HG02678 (cell line): ENCODE data around the gene TOM1L1.

Source experiments
- ATAC-seq: cut with Tn5 transposase; IDR thresholded peaks from one replicate; pipeline ENCODE4 v1.9.1; 2021; ENCODE audit warnings: mild to moderate bottlenecking, moderate library complexity; ENCODE audit not compliant: unreplicated experiment

TOM1L1 gene

DNA sequence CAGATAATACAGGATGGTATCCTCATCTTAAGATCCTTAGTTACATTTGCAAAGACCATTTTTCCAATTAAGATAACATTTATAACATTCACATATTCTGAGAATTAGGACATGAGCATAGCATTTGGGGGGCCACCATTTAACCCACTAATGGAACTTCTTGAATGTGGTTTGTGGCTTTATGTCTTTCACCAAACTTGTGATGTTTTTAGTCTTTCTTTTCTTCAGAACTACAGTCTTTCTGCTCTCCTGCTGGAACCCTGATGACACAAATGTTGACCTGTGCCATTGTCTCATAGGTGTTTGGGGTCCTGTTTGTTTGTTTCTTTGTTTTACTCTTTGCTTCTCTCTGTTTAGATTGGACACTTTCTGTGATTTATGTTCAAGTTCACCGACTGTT is 44.6 kb downstream of the TOM1L1 start:
- ATAC-seq, result no peak

DNA sequence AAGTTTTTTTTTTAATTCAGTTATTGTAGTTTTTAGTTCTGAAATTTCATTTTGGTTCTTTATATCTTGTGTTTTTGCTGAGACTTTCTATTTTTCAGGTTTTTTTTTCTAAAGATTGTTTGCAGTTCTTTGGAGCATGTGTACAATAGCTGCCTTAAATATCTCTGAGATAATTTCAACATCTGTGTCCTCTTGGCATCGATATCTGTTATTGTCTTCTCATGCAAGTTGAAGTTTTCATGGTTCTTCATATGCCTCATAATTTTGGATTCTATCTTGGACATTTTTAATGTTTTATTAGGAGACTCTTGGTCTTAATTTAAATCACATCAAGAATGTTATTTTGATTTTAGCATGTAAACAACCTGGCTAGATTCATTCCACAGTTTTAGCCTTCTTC is 45.0 kb downstream of the TOM1L1 start:
- ATAC-seq, result no peak

GRCh38 chr17:54947396-54947795 is 46.7 kb downstream of the TOM1L1 start:
- ATAC-seq, result no peak

GRCh38 chr17:54948380-54948779 is 47.7 kb downstream of the TOM1L1 start:
- no peak for ATAC-seq

DNA sequence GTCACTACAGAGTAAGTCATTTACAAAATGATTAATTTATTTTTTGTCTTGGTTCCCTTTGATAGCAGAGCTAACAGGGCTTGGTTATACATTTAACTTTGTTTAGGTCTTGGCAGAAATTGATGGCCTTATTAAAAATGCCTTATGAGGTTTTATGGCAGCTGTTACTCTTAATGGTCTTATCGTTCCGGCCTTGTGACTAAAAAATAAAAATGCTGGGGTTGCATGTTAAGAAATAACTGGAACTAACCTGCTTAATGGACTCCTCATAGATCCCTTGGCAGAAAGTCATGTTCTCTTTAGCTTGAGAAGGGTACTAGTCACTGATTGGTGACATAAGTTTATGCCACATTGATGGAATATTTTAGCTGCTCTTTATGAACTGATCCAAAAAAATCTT is 49.5 kb downstream of the TOM1L1 start:
- ATAC-seq, result no peak

GRCh38 chr17:54951286-54951685 is 50.6 kb downstream of the TOM1L1 start:
- no peak for ATAC-seq

GRCh38 chr17:54956791-54957190 is 56.1 kb downstream of the TOM1L1 start:
- no peak for ATAC-seq

DNA sequence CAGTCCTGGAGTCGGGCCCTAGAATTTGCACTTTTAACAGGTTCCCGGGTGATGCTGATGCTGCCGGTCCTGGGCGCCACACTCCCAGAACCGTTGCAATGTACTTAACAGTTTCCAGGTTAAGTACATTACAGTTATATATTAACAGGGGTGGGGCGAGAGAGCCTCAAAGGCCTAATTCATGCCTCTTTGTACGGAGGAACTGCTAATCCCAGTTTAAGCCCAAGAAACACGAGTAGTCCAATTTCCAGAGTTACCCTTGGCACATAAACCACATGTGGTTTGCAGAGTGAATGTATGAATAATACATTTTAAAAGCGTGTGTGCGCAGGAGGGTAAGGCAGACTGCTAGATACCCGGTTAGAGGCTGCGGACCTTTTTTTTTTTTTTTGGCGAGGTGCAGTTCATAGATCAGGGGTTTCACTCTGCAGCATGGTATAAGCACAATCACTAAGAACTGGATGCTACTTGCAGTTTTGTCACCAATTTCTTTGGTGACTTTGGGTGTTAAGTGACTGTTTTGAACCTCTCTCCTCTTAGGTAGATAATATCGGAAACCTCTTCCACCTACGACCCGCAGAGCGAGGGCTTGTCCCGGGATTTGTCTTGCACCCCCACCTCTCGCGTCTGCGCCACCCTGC is 67.1 kb downstream of the TOM1L1 start:
- ATAC-seq, result peak; percentile 22

DNA sequence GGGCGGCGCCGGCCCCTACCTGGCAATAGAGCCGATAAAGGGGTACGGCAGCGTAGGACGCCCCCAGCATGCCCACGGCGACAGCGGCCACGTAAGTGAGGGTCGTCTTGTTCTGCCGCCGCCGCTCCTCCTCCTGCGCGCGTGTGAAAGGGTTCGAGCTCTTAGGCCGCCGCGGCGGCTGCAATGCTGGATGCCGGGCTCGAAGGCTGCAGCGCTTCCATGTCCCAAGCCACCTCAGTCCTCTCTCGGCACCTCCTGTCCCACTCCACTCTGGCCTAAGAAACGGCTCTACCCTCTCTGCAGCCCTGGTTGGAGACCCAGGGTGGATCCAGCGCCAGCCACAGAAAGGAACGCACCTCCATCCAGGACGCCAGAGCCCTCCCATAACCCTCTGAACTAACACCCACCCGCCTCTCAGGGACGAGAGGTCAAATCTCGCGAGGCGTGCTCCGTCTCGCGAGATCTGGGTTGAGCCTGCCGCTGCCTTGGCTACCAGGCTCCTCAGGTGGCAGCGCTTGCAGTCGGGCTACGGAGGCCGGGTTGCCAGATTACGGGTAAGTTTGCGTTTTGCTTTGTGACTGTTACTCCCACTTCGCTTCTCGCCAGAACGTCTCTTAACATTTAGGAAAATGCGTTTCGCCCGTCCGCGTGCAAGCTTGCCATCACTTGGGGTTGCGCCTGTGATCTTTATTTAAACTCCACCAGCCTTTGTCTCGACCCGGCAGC is 67.8 kb downstream of the TOM1L1 start, which contains the start of the genes COX11 and STXBP4:
Gene COX11 (minus strand): TSS at position 393 of the 726 bp plus-strand sequence. CDS start 8 bp downstream, at position 385.
Gene STXBP4 (plus strand): TSS at position 504 of the 726 bp plus-strand sequence. CDS start 17,455 bp downstream, outside the sequence.
- peak; percentile 87 for ATAC-seq

DNA sequence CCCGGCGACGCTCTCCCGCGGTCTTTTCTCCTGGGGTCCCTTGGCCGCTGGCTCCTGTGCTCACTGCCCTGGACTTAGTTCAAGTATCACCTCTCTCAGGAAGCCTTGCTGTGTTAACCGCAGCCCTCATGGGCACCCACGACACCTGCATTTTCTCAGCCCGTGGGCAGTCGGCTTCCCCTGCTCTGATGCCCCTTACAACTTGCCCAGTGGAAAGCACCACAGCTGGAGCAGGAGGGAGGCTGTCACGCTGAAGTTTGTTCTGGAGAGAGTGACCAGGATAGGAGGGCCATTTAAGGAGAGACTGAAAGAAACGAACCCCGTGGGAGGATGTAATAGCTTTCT is 68.3 kb downstream of the TOM1L1 start:
- ATAC-seq, result peak; percentile 29

- no peak for ATAC-seq
These were observed 69.3 kb downstream of the TOM1L1 start for GRCh38 chr17:54969658-54970572.

- ATAC-seq, result no peak
These were observed 70.5 kb downstream of the TOM1L1 start for GRCh38 chr17:54971147-54971546.

DNA sequence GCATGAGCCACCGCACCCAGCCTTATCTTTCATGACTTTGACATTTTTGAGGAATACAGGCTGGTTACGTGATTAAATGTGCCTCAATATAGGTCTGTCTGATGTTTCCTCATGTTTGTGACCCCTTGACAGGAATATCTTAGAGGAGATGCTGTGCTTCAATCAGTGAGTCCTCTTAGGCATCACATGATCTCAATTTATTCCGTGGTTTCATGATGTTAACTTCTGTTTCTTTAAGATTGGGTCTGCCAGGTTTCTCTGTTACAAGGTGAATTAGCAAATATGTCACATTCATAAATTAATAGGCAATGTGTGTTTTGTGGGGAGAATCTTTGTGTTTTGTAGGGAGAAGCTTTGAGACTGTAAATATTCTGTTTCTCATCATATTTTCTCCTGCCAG is 71.2 kb downstream of the TOM1L1 start:
- ATAC-seq, result no peak

GRCh38 chr17:54972406-54973138 is 71.9 kb downstream of the TOM1L1 start:
- ATAC-seq, result no peak

GRCh38 chr17:54974759-54975158 is 74.1 kb downstream of the TOM1L1 start:
- ATAC-seq, result no peak

DNA sequence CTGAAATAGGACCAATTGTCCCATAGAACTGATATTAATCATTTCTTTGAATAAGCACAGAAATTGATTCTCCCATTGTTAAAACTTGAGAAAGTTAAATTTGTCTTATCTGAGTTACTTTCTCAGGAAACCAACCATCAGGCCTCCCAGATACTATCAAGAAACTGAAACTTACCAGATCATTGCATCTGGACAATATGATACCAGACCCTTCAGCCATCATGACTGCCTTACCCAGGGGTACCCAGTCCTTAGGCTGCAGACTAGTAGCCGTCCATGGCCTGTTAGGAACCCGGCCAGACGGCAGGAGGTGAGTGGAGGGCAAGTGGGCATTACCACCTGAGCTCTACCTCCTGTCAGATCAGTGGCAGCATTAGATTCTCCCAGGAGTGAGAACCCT is 75.7 kb downstream of the TOM1L1 start:
- no peak for ATAC-seq

GRCh38 chr17:54977744-54978143 is 77.1 kb downstream of the TOM1L1 start:
- no peak for ATAC-seq

GRCh38 chr17:54979657-54980056 is 79.0 kb downstream of the TOM1L1 start:
- ATAC-seq, result no peak

DNA sequence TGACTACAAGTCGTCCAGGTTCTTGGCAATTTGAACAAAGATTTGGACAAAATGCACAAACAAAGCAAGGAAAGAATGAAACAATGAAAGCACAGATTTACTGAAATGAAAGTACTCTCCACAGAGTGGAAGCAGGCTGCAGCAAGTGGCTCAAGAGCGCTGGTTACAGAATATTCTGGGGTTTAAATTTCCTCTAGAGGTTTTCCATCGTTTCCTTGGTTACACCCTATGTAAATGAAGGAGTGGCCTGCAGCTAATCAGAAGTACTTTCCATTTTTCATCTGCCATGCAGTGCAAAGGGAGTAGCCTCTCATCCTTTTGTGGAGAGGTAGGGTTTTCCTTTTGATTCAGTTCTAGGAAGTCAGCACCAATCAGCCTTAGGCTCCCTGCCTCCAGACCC is 79.7 kb downstream of the TOM1L1 start:
- ATAC-seq, result no peak

GRCh38 chr17:54982399-54982798 is 81.7 kb downstream of the TOM1L1 start:
- ATAC-seq, result no peak

DNA sequence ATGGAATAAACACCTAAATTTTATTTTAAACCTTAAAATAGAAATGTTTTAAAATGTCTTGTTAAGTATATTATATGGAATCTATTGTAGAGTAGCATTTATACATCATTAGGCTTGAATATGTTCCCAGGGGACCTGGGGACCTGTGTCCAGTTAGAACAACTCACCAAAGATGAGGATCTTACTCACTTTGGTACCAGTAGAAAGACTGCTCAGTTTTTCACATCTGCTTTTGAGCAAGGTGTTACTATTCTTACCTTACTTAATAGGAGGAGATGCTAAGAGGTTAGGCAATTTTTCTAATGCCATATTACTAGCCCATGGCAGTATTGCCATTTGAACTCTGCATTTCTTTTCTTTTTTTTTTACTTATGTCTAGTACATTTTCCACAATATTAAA is 82.6 kb downstream of the TOM1L1 start:
- no peak for ATAC-seq
